ENCODE data around the gene SDK1. TPM values are rescaled to one million over a fixed set of nuclear protein-coding genes. Genes with fewer than 3 reads are reported as not detected.

SDK1 gene
- polyA plus RNA-seq, 1 donor = 3.4 TPM

DNA sequence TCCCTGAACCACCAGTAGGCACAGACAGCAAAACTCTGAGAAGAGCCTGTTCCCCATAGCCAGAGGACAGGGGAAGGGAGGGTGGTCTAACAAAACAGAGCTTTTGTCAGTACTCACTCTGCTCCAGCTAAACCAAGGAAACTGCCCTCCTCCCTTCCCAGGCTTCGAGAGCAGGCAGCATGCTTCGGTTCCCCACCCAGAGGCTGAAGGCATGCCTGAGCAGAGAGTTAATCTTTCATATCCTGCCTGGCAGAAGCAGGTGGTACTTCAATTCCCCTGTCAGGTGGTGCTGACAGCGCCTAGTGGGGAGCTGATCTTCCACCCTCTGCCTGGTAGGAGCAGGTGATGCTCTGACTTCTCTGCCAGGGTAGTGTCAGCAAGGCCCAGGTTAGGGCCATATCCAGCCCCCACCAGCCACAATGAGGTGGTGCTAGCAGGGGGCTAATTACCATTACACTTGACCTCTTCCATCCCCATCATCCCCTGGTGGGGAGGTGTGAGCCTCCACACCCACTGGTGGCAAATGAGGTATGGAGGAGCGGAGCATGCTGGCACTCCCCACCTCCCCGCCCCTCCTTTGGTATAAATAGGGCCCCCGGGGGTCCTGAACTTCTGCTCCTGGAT lies 35.1 kb downstream of the SDK1 start:
- DNase-seq (ENCODE audit: low read depth) = no peak

DNA sequence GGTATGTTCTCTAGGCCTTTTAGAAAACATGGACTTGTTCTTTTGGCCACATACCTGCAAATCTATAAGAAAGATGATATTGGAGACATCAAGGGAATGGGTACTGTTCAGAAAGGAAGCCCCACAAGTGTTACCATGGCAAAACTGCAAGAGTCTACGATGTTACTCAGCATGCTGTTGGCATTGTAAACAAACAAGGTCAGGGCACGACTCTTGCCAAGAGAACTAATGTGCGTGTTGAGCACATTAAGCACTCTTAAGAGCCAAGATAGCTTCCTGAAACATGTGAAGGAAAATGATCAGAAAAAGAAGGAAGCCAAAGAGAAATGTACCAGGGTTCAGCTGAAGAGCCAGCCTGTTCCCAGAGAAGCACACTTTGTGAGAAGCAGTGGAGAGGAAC lies 37.1 kb downstream of the SDK1 start:
- DNase-seq (ENCODE audit: low read depth) = no peak

DNA sequence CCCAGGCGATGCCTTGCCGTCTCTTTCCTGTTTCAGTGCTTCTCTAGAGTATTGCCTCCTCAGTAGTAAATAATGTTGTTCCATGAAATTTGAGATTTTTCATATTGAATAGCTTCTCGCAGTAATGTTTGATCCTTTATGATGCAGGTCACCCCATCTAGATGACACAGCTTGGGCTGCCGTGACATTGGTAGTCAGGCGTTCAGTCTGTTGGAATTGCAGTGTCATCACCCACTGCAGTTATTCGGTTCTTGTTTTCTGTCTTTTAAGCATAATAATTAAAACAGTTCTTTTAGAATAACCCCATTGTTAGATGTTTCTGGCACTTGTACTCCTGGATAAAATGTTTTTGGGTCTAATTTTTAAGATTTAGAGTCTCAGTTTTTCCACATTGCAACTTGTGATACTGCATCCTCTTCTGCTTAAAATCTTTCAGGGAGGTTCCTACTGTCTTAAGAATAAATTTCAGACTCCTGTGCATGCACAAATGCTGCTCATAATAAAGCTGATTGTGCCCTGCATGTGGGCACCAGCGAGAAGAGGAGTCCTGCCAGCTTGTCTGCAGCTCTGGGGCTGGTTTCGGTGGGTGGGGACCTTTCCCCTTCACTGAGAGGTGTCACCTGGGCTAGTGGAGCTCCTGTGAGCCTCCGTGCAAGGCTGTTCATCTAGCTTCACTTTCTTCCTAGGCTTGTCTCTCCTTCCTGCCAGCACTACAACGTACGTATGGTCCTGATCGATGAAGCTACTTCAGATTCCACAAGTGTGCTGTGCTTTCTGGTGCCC lies 44.8 kb downstream of the SDK1 start:
- no peak for DNase-seq (ENCODE audit: low read depth)

DNA sequence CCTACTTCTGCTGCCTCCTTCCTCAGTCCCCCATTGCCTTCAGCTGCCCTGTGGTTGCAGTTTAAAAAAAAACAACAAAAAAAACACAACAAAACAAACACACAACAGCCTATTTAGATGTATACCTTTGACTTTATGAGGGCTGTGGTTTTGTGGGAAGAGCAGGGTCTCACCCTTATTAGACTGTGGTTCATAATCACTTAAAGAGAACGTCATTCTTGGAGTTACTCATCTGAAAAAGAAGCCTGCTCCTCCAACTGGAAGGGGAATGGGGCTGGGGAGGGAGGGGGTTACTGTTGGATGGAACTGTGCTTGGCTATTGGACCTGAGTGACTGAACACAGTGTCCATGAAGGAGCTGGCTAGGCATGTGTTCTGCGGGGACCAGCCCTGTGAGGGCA lies 48.1 kb downstream of the SDK1 start:
- DNase-seq (ENCODE audit: low read depth) = no peak

DNA sequence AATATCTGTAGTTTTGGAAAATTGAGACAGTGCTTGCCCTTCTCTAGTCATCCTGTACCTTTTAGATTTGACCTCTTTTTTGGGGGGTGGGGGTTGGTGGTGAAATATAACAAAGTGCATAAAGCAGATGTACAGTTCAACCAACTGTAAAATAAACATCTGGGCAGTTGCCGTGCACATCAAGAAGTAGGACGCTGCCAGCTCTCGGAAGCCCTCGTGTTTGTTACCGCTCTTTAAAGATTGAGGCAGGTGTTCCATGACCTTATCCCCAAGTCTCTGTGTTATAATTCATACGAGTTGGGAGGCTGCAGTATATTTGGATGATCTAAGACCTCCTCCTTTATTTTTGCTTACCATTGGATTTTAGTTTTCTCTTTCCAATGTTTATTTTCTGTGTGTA lies 55.1 kb downstream of the SDK1 start:
- DNase-seq (ENCODE audit: low read depth) = no peak

DNA sequence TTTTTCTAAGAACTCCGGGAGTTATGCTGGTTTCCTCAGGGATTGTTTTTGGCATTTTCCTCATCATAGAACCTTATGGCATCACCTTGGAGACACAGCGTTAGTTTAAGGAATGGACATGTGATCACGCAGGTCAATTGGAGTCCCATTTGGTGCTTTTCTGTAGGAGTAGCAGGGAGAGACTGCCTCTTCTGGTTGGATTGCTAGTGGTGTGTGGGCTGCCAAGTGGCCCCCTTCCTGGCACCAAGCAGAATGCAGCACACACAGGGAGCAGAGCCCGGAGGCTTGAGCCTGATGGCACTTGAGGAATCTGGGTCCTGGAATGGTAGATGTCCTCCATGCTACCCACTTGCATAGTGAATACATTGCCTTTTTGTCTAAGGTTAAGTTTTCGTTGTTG lies 57.9 kb downstream of the SDK1 start:
- DNase-seq (ENCODE audit: low read depth) = no peak

DNA sequence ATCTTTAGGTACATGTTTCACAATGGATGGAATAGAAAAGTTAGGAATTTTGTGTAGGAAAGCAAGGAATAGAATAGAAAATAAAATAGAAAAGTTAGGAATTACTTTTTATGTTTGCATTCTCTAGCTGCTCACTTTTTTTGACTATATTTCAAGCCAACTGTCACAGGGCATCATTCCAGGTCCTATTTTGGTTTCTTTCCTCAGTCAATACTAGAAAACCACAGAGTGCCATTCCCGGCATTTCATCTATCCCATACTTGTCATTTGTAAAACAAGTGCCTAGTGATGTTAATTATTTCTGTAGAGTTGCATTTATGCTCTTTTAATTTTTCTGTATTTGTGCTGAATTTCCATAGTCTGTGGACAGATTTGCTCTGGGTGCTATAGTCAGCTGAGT lies 66.2 kb downstream of the SDK1 start:
- DNase-seq (ENCODE audit: low read depth) = no peak

DNA sequence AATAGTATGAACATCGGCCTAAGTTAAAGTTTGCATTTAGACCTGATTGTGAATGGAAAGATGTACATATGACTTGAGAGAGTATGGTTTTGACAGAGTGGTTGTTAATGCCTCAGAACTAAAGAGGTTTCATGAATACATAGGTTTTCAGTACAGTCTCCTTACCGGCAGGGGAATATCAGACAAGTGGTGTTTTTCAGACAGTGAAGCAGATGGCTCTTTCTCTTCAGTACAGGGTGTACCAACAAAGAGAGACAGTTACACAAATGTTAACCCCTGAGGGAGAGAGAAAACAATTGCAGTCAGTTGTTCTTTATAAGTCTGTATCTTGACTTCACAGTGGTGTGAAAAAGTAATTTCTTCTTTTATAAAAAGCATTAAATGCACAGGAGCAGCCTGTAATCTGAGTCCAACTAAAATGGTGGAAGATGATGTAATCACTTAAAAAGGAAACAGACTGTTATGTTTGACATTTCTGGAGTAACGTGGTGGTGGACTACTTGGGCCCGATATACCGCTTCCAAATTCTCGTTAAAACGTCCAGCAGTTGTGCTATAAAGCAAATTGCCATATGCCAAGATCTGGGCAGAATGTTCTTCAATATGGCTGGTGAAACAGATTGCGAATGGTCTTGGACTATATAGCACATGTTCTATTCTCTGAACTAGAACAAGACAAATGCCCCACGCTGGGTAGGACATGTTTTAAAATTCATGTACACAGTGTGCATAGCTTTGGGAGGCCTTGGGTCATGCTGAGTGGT lies 69.2 kb downstream of the SDK1 start:
- DNase-seq (ENCODE audit: low read depth) = no peak

DNA sequence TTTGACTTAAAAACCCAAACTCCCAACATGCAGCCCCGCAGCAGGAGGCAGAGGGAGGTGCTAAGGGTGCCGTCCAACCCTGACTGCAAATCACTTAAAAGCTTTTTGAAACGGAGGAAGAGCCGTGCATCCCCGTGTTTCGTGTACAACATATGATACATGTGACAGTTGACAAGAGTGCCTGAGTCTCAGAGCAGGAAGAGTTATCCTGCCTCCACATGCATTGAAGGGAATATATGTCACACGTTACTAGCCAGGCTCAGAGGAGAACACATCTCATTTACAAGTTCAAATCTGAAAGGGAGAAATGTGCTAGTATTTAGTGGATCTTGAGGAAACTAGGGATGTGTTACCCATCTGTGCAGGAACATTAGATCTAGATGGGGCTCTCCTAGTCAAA lies 69.9 kb downstream of the SDK1 start:
- no peak for DNase-seq (ENCODE audit: low read depth)

DNA sequence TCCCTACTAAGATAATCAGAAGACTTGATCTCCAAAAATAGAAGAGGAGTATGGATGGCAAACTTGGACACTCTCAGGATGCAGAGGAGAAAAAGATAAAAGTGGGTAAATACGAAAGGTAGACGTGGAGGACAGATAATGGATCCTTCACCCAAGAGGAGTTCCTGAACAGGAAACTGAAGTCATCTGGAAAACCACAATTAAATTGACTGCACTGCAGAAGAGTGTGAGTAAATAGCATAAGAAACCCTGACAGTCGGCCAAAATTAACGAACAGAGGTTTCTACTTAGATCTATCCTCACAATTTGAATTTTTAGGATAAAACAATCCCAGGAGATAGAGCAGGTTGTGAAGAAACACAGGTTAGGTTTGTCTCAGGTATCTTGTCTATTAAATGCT lies 70.5 kb downstream of the SDK1 start:
- DNase-seq (ENCODE audit: low read depth) = no peak

DNA sequence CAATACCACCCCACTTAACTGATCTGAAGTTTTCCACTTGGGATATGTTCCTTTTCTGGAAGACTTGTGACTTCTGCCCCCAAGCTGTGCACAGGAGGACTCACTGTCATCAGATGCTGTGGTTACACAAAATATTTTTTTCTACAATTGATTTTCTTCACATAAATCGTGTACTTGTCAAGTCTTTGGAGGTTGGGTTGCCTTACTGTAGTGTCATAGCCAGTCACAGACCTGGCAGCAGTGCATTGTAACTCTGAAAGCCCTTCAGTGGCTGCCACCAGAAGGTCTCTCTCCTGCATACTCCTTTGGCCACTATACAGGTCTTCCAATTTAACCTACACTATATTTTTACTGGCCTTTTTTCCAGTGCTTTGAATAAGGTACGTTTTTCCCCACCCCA lies 73.2 kb downstream of the SDK1 start:
- no peak for DNase-seq (ENCODE audit: low read depth)

DNA sequence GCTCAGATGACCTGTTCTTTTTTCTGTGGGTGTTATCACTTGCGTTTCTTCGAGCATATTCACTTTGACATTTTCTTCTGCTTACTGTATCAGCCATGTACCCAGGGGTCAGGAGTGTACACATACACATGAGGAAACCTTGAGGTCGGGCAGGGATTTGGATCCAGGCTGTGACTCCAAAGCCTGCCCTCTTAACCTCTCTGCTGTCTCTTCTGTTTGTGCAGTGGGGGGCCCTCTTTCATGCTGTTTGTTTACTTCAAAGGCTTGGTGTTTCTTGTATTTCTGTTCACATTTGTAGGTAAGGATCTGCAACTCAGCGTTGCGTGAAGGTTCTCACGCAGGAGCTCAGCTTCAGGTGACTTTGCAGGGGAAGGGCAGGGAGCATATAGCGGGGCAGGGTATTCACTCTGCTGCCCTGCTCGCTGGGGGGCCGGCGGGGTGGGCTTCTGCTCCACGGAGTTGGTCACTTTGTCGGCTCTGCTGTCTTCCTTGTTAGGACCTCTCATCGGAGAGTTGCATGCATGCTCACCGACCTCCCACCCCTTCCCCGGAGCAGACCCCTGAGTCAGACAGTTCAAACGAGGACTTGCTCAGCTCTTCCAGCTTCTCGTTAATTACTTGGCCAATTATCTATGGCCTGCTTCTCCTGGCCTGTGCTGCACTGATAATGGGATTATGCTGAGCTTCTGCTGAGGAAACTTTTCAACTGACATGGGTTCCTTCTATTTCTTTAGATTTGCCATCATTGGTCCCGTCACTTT lies 77.5 kb downstream of the SDK1 start:
- no peak for DNase-seq (ENCODE audit: low read depth)

DNA sequence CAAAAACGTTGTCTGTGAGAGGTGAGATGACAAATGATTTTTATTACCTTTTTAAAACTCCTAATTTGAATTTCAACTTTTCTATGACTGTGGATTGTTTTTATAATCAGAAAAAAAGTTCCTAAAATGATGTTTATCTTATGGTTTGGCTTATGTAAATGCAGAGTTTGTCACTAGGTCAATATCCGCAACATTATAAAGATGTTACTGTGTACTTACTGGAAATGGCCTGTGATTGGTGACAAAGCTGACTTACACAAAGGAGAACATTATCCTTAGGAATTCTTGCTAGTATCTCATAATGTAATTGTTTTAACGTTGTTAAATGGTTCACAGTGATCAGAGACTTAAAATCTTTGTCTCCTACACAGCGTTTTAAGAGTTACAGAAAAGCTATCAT lies 79.0 kb downstream of the SDK1 start:
- no peak for DNase-seq (ENCODE audit: low read depth)

DNA sequence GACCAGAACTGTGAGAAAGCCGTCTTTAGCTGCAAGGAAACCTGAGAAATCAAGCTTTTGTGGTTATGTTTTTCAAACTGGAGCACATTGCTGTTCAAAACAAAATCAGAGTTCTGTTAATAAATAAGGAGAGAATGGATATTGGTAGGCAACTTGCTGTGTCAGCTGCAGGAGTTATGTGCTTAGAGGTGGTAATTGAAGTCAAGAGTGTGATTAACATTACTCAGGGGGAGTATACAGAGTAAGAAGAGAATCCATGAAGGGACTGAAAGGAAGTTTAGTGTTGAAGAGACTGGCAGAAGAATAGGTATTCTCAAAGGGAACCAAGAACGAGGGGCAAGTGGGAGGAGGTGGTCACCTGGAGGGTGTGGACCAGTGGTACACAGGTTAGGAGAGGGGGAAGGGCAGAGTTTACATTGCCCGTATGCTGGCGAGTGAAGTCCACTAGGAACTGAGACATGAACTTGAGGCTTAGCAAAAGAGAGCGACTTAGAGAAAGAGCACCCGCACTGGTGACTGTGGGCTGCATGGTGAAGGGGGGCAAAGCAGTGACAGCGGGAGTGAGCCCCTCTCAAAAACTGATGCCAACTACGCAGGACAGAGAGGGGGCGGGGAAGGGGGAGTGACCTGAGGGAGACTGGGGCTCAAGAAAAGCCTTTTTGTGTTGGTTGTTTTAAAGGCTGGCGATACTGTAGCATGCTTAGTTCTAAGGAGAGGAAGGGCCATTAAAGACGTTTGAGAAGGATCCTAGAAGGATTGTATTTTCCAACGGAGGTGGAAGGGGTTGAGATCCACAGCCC lies 80.0 kb downstream of the SDK1 start:
- no peak for DNase-seq (ENCODE audit: low read depth)

DNA sequence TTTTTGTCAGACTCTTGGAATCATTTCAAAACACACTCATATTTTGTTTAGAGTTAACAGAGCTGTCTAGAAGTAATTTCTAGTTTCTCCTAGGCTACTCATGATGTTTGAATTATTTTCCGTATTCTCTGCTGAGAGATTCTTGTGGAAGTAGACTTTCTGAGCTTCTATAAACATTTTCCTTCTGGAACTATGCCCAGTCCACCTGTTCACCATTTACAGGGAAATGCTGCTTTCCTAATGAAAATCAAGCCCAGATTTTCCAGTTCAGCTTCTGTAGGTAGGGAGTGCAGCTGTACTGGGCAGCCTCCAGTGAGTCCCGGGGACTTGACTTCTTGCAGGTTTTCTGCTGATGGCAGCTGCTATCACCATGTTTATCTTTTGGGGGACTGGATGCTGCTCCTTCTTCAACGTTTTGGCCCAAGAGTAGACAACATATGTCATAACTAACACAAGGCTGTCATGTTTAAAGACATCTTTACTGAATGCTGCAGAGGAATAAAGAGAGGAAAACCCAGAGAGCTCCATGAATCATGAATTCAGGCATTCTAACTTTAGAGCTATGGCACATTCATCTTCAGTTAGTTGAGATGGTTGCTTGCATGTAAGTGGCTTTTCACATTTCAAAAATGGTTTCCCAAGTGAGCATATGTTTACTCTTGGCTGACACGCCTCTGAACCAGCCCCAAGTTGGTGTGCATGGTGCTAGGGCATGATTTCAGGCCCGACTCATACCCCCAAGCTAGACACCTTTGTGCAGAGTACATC lies 85.6 kb downstream of the SDK1 start:
- no peak for DNase-seq (ENCODE audit: low read depth)

DNA sequence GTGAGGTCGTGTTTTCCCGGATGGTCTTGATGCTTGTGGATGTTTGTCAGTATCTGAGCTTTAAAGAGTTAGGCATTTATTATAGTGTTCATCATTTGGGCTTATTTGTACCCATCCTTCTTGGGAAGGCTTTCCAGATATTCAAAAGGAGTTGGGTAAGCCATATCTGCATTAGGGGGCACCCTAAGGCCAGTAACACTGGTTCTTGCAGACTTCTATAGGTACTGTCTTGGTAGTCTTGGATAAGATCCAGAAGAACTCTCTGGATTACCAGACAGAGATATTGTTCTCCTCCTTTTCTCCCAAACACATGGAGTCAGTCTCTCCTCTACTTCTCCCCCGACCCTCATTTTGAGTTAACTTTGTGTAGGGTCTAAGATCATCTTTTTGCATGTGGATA lies 92.8 kb downstream of the SDK1 start:
- DNase-seq (ENCODE audit: low read depth) = no peak

DNA sequence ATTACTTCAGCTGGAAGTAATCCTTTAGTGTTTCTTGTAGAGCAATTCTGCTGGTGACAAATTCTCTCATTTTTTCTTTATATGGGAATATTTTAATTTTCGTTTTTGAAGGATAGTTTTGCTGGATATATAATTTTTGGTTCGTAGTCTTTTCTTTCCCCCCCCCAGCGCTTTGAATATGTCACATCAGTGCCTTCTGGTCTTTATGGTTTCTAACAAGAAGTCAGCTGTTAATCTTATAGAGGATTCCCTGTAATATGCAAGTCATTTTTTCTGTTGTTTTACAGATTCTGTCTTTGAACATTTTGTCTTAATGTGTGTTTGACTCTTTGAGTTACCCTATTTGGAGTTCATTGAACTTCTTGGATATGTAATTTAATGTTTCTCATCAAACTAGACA lies 96.3 kb downstream of the SDK1 start:
- DNase-seq (ENCODE audit: low read depth) = no peak

DNA sequence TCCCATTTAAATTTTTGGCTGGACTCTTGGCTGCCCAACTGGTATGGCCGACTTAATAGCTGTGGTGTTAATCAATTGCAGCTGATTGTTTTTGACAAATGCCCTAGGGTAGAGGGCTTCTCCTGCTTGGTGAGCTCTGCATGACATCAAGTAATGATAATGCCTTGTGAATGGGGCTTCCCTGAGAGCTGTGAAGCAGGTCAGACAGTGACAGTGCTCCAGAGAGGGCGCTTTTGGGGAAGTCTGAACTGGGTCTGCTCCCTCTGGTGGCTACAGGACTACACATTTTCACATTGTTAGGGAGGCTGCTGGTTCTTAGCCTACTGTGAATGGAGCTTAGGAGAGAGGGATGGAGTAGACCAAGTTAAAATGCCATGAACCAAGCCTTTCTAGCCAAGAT lies 98.8 kb downstream of the SDK1 start:
- DNase-seq (ENCODE audit: low read depth) = no peak

DNA sequence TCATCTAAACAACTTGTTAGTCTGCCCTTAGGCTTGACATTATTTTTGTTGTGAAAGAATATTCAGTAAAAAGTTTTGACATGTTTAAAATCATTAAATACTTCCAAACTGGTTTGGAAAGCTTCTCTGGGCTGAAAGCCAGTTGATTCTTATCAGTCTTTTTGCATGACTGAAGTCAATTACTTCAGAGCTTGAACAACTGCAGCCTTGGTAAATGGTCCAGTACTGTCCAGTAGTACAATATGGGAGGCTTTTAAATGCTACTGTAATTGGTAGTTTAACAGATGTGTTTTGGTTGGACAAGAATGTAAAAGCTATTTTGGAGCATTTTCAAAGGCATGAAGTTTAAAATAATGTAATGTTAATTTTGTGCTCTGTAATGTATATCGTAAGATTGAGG lies 103.4 kb downstream of the SDK1 start:
- peak; percentile 6 for DNase-seq (ENCODE audit: low read depth)

DNA sequence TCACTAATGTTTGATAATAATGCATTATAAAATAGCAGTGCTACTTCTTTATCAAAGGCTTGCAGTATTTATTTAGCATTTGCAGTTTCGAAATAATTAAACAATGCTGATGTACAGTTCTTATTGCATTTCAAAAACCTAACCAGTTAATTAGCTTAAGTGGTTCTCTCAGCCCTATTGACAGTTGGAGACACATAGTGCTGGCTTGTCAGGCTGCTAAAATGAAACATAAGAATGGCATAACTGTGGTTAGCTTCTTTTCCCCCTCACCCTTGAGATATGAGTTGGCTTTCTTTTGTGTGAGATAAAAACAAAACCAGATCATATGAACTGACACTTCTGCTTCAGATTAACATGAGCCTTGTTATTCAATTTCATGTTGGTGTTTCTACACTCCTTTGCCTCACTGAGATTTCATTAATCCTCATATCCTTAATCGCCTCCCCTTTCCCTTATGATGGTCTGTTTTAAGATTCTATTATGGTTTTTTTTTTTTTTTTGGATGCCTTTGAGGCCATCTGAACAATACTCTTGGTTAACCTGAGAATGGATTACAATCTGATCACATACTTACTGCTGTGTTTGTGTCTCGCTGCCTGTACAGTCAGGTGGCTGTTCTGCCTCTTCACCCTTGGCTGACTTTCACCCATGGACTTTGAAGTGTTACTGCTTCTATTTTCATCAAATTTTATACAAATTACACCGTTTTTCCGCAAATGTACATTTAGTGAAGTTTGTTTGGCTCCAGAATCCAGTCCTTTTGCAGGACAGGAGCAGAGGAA lies 108.0 kb downstream of the SDK1 start:
- no peak for DNase-seq (ENCODE audit: low read depth)

Measured in forelimb muscle (tissue), 1 donor.